Measurements from ENCODE around the gene ARHGAP32.

ARHGAP32 gene

GRCh38 chr11:129102756-129103155 lies 89.4 kb downstream of the ARHGAP32 start:
- no peak for DNase-seq

- DNase-seq = no peak
Measured at GRCh38 chr11:129102225-129102624, 89.9 kb downstream of the ARHGAP32 start.

GRCh38 chr11:129093283-129093682 lies 98.8 kb downstream of the ARHGAP32 start:
- no peak for DNase-seq

GRCh38 chr11:129090056-129090455 lies 102.1 kb downstream of the ARHGAP32 start:
- DNase-seq = no peak

GRCh38 chr11:129089279-129089678 lies 102.8 kb downstream of the ARHGAP32 start:
- DNase-seq = no peak

- DNase-seq = no peak
Measured at GRCh38 chr11:129086976-129087375, 105.1 kb downstream of the ARHGAP32 start.

GRCh38 chr11:129077191-129077590 lies 114.9 kb downstream of the ARHGAP32 start:
- DNase-seq = no peak

- DNase-seq = no peak
Measured at GRCh38 chr11:129075757-129076156, 116.4 kb downstream of the ARHGAP32 start.

GRCh38 chr11:129067454-129067853 lies 124.7 kb downstream of the ARHGAP32 start:
- DNase-seq = no peak

- DNase-seq = no peak
Measured at GRCh38 chr11:129066229-129066628, 125.9 kb downstream of the ARHGAP32 start.

- no peak for DNase-seq
Measured at GRCh38 chr11:129063118-129063517, 129.0 kb downstream of the ARHGAP32 start.

GRCh38 chr11:129061492-129062230 lies 130.5 kb downstream of the ARHGAP32 start:
- DNase-seq = no peak

- DNase-seq = no peak
Measured at GRCh38 chr11:129056916-129057315, 135.2 kb downstream of the ARHGAP32 start.

GRCh38 chr11:129055196-129055595 lies 136.9 kb downstream of the ARHGAP32 start:
- no peak for DNase-seq

GRCh38 chr11:129048911-129049310 lies 143.2 kb downstream of the ARHGAP32 start:
- DNase-seq = no peak

- DNase-seq = no peak
Measured at GRCh38 chr11:129045150-129045549, 147.0 kb downstream of the ARHGAP32 start.

- no peak for DNase-seq
Measured at GRCh38 chr11:129042503-129042902, 149.6 kb downstream of the ARHGAP32 start.

- peak in 1 of 2 experiments; percentile 18 for DNase-seq
Measured at GRCh38 chr11:129041611-129042018, 150.5 kb downstream of the ARHGAP32 start.

- no peak for DNase-seq
Measured at GRCh38 chr11:129040934-129041333, 151.2 kb downstream of the ARHGAP32 start.

GRCh38 chr11:129035244-129035643 lies 156.9 kb downstream of the ARHGAP32 start:
- peak in 1 of 2 experiments; percentile 29 for DNase-seq

- DNase-seq = no peak
Measured at GRCh38 chr11:129034001-129034400, 158.1 kb downstream of the ARHGAP32 start.

- no peak for DNase-seq
Measured at GRCh38 chr11:129023968-129024676, 168.0 kb downstream of the ARHGAP32 start.

GRCh38 chr11:129021295-129021694 lies 170.8 kb downstream of the ARHGAP32 start:
- no peak for DNase-seq

- no peak for DNase-seq
Measured at GRCh38 chr11:129018991-129019390, 173.1 kb downstream of the ARHGAP32 start.
